ENCODE results near the gene ZNF462.

The ZNF462 gene

GRCh38 chr9:106929471-106930177 lies 66.7 kb downstream of the ZNF462 start:
- no peak for DNase-seq

GRCh38 chr9:106930477-106930876 lies 67.5 kb downstream of the ZNF462 start:
- DNase-seq: no peak

GRCh38 chr9:106931466-106931865 lies 68.5 kb downstream of the ZNF462 start:
- no peak for DNase-seq

- DNase-seq: no peak
Observed at GRCh38 chr9:106932178-106932577, 69.2 kb downstream of the ZNF462 start.

- DNase-seq: no peak
Observed at GRCh38 chr9:106932675-106933074, 69.7 kb downstream of the ZNF462 start.

- no peak for DNase-seq
Observed at GRCh38 chr9:106933470-106933869, 70.5 kb downstream of the ZNF462 start.

GRCh38 chr9:106934442-106935238 lies 71.7 kb downstream of the ZNF462 start:
- DNase-seq: no peak

GRCh38 chr9:106936680-106937079 lies 73.7 kb downstream of the ZNF462 start:
- no peak for DNase-seq

GRCh38 chr9:106941916-106942315 lies 79.0 kb downstream of the ZNF462 start:
- DNase-seq: no peak

GRCh38 chr9:106945727-106946660 lies 83.0 kb downstream of the ZNF462 start:
- no peak for DNase-seq

- no peak for DNase-seq
Observed at GRCh38 chr9:106947106-106947900, 84.3 kb downstream of the ZNF462 start.

GRCh38 chr9:106953174-106953573 lies 90.2 kb downstream of the ZNF462 start:
- no peak for DNase-seq

- DNase-seq: no peak
Observed at GRCh38 chr9:106954558-106954957, 91.6 kb downstream of the ZNF462 start.

GRCh38 chr9:106954974-106955850 lies 92.2 kb downstream of the ZNF462 start:
- DNase-seq: peak; percentile 23

- DNase-seq: no peak
Observed at GRCh38 chr9:106956971-106957370, 94.0 kb downstream of the ZNF462 start.

GRCh38 chr9:106958955-106959657 lies 96.1 kb downstream of the ZNF462 start:
- DNase-seq: no peak

- DNase-seq: no peak
Observed at GRCh38 chr9:106960258-106960657, 97.3 kb downstream of the ZNF462 start.

GRCh38 chr9:106961623-106962022 lies 98.7 kb downstream of the ZNF462 start:
- DNase-seq: no peak

GRCh38 chr9:106962122-106962521 lies 99.2 kb downstream of the ZNF462 start:
- no peak for DNase-seq

- DNase-seq: no peak
Observed at GRCh38 chr9:106962615-106963363, 99.8 kb downstream of the ZNF462 start.

All from NCI-H187 treated with DMSO at 0.1 percent for 48 hours (cell line).